ENCODE data around the gene MBOAT2. TPM values are rescaled to one million over a fixed set of nuclear protein-coding genes. Genes with fewer than 3 reads are reported as not detected.

The MBOAT2 gene
- total and polyA plus RNA-seq, 4 donors: 0.57 to 65.5 (median 3.2) TPM

GRCh38 chr2:8997108-8997507 is 6.4 kb downstream of the MBOAT2 start:
- Histone ChIP-seq H3K36me3 (ENCODE audit: control insufficient read depth in 4 of 4, insufficient read depth in 3 of 4, low read depth in 1 of 4, low read length in 3 of 4) (no peaks in the 10 kb centered on the region), H3K27ac (ENCODE audit: low read depth in 1 of 2, low read length in 2 of 2) (no peak overlapping the region), H3K9me3 (ENCODE audit: control insufficient read depth in 4 of 4, low read length in 3 of 4) (peaks cover 0 to 2% (median 0%) of the 10 kb centered on the region in 4 donors), H3K27me3 (ENCODE audit: control insufficient read depth in 4 of 4, insufficient read depth in 4 of 4, low read length in 3 of 4) (peaks cover 0 to 6% (median 1%) of the 10 kb centered on the region in 4 donors), H3K4me1 (ENCODE audit: control insufficient read depth in 4 of 4, insufficient read depth in 4 of 4, low read length in 3 of 4) (no peaks in the 10 kb centered on the region), H3K9ac (ENCODE audit: low read depth in 1 of 2, low read length in 2 of 2) (no peak overlapping the region), H3K4me3 (ENCODE audit: low read depth in 1 of 3, low read length in 3 of 3) (no peak overlapping the region)
- 84% methylated on average over 5 of the region's 5 CpGs for WGBS
- no peak for DNase-seq (ENCODE audit: low spot score)
- TF ChIP-seq RXRA (IDR thresholded peaks at IDR 0.05) (no peak), GABPA (IDR thresholded peaks at IDR 0.05 in 1 of 2, conservative IDR thresholded peaks at IDR 0.05 in 1 of 2) (no peak), YY1 (IDR thresholded peaks at IDR 0.05) (no peak), TAF1 (conservative IDR thresholded peaks at IDR 0.05) (no peak), EGR1 (IDR thresholded peaks at IDR 0.05; ENCODE audit: low read depth in 2 of 2) (no peak), SP1 (IDR thresholded peaks at IDR 0.05) (no peak), HNF4A (conservative IDR thresholded peaks at IDR 0.05) (no peak), FOXA2 (IDR thresholded peaks at IDR 0.05) (no peak), FOXA1 (IDR thresholded peaks at IDR 0.05) (no peak), ZBTB33 (IDR thresholded peaks at IDR 0.05) (no peak), NR2F2 (IDR thresholded peaks at IDR 0.05) (no peak), RAD21 (IDR thresholded peaks at IDR 0.05) (no peak), REST (IDR thresholded peaks at IDR 0.05) (no peak), MAX (IDR thresholded peaks at IDR 0.05) (no peak), CTCF (IDR thresholded peaks at IDR 0.05; ENCODE audit: low read depth, low read length, missing input control) (no peak)

GRCh38 chr2:8996006-8996405 is 7.5 kb downstream of the MBOAT2 start:
- no peak for DNase-seq (ENCODE audit: low spot score)
- no peak overlapping the region for H3K9ac ChIP-seq (ENCODE audit: low read depth in 1 of 2, low read length in 2 of 2)
- no peaks in the 10 kb centered on the region for H3K36me3 ChIP-seq (ENCODE audit: control insufficient read depth in 4 of 4, insufficient read depth in 3 of 4, low read depth in 1 of 4, low read length in 3 of 4)
- H3K27me3 ChIP-seq (ENCODE audit: control insufficient read depth in 4 of 4, insufficient read depth in 4 of 4, low read length in 3 of 4): peaks cover 0 to 6% (median 0%) of the 10 kb centered on the region in 4 donors
- no peak overlapping the region for H3K4me3 ChIP-seq (ENCODE audit: low read depth in 1 of 3, low read length in 3 of 3)
- H3K9me3 ChIP-seq (ENCODE audit: control insufficient read depth in 4 of 4, low read length in 3 of 4): peaks cover 0 to 2% (median 0%) of the 10 kb centered on the region in 4 donors
- H3K27ac ChIP-seq (ENCODE audit: low read depth in 1 of 2, low read length in 2 of 2): no peak overlapping the region
- H3K4me1 ChIP-seq (ENCODE audit: control insufficient read depth in 4 of 4, insufficient read depth in 4 of 4, low read length in 3 of 4): no peaks in the 10 kb centered on the region
- 81% methylated on average over 4 of the region's 4 CpGs for WGBS
- TF ChIP-seq RAD21 (IDR thresholded peaks at IDR 0.05): no peak
- no peak for TF ChIP-seq CTCF (IDR thresholded peaks at IDR 0.05; ENCODE audit: low read depth, low read length, missing input control)
- no peak for TF ChIP-seq YY1 (IDR thresholded peaks at IDR 0.05)
- TF ChIP-seq EGR1 (IDR thresholded peaks at IDR 0.05; ENCODE audit: low read depth in 2 of 2): no peak
- no peak for TF ChIP-seq ATF3 (IDR thresholded peaks at IDR 0.05)
- TF ChIP-seq REST (IDR thresholded peaks at IDR 0.05): no peak
- no peak for TF ChIP-seq MAX (IDR thresholded peaks at IDR 0.05)
